ENCODE results near the gene JSRP1.

The JSRP1 gene

DNA sequence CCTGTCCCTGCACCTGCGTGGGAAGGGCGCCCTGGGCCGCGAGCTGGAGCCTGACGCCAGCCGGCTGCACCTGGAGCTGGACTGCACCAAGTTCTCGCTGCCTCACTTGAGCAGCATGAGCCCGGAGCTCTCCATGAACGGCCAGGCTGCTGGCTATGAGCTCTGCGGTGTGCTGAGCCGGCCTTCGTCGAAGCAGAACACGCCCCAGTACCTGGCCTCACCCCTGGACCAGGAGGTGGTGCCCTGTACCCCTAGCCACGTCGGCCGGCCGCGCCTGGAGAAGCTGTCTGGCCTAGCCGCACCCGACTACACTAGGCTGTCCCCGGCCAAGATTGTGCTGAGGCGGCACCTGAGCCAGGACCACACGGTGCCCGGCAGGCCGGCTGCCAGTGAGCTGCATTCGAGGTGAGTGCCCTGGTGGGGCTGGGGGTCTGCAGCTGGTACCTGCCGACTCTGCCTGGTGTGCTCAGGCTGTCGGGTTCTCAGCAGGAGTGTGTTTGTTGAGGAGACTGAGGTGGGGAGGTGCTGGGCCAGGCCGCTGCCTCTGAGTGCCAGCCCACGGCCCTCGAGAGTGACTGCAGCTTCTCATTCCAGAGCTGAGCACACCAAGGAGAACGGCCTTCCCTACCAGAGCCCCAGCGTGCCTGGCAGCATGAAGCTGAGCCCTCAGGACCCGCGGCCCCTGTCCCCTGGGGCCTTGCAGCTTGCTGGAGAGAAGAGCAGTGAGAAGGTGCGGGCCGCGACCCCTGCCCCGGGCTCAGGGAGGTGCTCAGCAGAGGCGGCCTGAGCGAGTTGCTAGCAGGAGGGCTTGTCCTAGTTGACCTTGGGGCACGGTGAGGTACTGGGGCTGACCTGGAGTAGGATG is 39.6 kb downstream of the JSRP1 start:
- DNase-seq (ENCODE audit: low read depth in 4 of 4, low spot score in 1 of 4) = no peak

DNA sequence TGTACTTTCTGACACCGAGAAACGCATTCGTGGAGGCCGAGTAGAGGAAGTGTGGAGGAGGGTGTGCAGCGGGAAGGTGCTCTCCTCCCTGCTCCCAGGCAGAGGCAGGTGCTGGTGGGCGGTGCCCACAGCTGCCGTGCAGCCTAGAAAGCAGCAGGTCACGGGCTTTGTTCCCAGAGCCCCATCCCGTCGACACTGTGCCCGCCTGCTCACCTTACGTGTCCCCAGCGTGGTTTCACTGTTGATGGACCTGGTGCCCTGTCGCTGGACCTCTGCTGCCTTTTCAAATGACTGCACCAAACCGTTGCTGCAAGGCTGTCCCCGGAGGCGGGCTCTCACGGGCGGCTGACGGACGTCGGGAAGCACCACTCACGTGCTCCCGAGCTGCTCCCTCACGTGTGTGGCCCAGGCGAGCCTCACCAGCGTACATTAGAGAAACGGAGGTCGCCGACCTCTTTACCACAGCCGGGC is 40.9 kb downstream of the JSRP1 start:
- no peak for DNase-seq (ENCODE audit: low read depth in 4 of 4, low spot score in 1 of 4)

DNA sequence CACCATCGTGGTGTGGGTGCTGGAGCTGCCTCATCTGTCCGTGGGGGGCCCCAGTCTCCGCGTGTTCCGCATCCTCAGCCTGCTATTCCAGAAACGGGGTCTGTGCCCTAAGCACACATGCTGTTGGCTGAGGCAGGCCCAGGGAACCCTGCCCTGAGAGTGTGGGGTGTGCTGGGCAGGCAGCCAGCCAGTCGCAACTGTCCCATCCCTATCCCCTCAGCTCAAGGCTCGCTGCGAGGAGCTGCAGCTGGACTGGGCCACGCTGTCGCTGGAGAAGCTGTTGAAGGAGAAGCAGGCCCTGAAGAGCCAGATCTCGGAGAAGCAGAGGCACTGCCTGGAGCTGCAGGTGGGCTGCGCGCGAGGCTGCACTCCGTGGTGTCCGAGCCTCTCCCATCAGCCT is 42.0 kb downstream of the JSRP1 start:
- DNase-seq (ENCODE audit: low read depth in 4 of 4, low spot score in 1 of 4) = no peak

DNA sequence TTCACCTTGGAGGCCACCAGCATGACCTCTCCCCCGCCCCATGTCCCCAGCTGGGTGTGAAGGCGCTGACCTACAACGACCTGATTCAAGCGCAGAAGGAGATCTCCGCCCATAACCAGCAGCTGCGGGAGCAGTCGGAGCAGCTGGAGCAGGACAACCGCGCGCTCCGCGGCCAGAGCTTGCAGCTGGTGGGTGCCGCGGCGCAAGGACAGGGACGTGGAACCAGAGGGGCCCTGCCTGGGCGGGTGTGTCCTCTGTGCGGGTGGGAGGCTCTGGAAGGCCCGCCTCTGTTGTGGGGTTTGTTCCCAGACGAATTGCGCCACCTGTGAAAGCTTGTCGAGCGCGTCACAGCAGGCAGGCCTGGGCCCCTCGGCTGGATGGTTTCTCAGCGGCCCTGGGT is 42.4 kb downstream of the JSRP1 start:
- no peak for DNase-seq (ENCODE audit: low read depth in 4 of 4, low spot score in 1 of 4)

DNA sequence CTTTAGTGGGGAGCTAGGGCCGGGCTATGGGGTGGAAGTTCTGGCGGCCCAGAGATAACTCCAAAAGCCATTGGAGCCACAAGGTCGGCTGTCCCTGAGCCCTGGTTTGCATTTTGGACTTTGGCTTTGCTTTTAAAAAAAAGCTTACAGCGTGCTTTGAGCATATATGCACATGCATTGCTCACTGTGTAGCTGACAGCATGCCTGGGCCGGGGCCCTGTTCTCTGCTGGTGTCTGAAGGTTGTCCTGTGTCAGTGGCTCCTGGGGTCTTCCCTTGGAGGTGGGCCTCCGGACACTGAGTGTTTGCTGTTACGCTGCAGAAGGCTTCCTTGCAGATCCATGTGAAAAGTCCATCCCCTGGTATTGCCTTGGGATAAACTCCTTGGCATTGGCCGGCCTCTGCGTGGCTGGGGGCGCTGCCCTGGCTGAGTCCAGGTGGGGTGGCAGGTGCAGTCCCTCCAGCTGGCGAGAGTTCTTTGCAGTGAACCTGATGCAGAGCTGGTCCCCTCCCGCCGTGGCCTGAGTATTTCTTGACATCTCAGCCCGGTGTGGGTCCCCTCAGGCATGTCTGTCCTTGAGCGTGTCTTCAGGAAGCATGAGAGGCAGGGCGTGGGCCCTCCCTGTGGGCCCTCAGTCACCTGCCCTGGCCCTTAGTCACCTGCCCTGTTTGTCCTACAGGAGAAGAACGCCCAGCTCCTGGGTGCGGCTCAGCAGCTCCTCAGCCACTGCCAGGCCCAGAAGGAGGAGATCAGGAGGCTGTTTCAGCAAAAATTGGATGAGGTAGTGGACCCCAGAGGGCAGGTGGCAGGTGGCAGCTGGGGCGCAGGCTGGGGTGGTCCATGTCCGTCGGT is 43.1 kb downstream of the JSRP1 start:
- DNase-seq (ENCODE audit: low read depth in 4 of 4, low spot score in 1 of 4) = no peak

DNA sequence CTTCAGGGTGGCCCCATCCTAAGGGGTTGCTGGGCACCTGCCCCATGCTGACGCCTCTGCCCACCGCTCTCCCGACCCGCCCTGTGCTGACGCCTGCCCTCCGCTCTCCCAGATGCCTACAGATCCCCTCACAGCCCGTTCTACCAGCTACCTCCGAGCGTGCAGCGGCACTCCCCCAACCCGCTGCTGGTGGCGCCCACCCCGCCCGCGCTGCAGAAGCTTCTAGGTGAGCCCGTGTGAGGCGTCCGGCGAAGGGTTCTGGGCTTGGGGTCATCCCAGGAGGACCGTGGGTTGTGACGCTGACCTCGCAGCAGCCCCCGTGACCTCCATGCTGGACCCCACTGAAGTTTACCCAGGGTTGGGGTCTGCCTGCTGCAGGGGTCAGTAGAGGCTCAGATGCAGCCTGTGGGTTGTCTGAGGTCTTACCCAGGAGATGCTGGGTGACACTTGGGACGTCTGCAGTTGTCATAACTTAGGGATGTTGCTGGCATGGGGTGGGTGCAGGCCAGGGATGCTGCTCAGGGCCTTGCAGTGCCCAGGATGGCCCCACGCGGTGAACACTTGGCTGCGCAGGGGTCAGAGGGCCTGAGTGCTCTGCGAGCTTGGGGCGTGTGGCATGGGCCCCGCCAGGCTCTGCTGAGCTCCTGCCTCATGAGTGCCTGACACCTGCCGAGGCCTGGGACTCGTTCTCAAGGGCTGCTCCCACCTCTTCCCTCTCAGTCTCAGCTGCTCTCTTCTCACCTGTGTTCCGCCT is 45.1 kb downstream of the JSRP1 start:
- no peak for DNase-seq (ENCODE audit: low read depth in 4 of 4, low spot score in 1 of 4)

DNA sequence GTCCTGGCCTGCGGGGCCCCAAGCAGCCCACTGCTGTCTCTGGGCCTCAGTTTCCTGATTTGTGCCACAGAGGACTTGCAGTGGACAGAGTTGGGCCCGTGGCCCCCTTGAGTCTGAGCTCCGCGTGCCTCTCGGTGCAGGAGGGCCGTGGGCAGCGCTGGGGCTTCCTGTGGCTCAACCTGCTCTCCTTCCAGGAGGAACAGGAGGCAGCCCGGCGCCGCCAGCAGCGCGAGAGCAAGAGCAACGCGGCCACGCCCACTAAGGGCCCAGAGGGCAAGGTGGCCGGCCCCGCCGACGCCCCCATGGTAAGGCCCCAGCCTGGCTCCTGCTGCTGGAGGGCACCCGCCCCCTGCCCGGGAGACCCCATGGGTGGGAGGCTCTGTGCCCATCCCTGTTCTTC is 46.0 kb downstream of the JSRP1 start:
- no peak for DNase-seq (ENCODE audit: low read depth in 4 of 4, low spot score in 1 of 4)

DNA sequence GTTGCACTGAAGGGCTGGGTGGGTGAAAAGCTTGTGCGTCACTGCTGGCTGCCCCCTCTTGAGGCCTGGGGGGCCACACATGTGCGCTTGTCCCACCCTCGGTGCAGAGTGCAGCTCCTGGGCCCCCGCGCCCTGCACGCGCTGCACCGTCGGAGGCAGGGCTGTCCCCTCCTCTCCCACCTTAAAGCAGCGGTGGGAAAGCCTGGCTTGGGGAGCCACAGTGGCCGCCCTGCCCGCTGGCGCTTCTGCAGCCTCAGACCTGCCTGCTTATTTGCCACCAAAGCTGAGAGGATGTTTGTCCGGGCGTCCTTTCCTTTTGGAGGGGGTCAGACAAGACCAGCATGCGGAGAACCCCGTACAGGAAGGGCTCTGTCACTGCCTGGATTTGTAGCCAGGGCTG is 46.8 kb downstream of the JSRP1 start:
- DNase-seq (ENCODE audit: low read depth in 4 of 4, low spot score in 1 of 4) = no peak

DNA sequence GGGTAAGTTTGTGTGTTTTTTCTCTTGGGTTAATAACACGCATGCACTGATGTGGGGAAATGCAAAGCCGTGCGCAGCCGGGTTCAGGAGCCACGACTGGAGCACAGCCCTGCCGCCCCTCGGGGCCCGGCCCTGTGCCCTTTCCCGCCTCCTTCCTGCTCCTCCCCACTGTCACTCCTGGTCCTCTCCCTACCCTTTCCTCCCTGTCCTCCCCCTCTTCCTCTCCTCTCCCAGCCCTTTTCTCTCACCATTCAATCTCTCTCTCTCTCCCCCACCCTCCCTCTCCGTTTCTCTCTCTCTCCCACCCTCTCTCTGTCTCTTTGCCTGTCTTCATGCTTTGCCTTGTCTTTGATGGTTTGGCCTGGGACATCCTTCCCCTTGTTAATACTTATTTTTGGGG is 47.2 kb downstream of the JSRP1 start:
- no peak for DNase-seq (ENCODE audit: low read depth in 4 of 4, low spot score in 1 of 4)

DNA sequence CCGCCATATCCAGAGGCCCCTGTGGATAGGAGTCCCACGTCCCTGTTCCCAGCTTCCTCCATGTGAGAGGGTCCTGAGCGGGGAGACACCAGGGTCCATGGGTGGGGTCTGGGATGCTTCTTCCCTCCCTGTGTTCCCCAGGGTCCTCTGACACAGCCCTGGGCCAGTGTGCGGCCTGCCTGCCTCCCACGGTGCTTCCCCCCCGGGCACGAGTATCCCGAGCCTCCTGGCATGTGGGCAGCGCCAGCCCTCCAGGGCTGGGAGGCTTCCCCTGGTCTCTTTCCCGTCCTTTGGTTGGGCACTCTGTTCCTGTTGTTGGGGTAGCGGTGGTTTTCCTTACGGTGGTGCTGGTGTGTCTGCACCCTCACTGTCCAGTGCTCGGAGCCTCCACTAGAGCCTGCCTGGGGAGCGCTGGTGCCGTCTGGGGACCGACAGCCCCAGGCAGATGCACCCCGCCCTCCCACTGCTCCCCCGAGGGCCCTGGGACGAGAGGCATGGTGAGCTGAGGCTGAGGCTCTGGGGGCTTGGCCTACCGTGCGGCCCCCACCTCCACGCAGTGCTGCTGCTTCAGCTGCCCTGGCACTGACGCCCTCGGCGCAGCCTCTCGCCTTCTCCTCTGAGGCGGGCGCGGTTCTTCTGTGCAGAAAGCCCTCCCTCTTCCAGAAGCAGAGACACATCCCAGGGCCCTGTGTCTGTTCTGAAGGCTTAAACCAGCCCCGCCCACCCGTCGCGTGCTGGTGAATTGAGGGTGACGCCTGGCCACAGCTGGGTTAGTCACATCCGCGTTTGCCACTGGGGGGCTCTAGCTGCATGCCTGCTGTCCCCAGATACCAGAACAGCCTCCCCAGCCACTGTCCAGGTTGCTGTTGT is 48.0 kb downstream of the JSRP1 start:
- no peak for DNase-seq (ENCODE audit: low read depth in 4 of 4, low spot score in 1 of 4)

DNA sequence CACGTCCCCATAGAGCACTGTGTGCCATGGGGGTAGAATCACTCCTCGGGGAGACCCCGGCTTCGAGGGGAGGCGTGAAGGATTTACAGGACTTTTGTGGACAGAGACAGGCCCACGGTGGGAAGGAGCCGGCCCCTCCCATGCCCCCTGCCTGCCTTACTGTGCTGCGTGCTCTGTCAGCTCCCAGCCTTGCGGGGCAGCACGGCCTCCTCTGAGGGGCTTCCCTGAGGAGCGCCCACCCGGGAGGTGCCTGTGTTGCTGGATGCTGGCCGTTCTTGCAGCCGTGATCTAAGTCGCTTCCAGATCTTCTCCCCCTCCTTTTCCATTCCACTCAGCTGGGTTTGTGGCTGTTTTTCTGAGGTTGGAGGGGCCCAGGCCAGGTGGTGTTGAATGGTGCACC is 49.2 kb downstream of the JSRP1 start:
- DNase-seq (ENCODE audit: low read depth in 4 of 4, low spot score in 1 of 4) = no peak

DNA sequence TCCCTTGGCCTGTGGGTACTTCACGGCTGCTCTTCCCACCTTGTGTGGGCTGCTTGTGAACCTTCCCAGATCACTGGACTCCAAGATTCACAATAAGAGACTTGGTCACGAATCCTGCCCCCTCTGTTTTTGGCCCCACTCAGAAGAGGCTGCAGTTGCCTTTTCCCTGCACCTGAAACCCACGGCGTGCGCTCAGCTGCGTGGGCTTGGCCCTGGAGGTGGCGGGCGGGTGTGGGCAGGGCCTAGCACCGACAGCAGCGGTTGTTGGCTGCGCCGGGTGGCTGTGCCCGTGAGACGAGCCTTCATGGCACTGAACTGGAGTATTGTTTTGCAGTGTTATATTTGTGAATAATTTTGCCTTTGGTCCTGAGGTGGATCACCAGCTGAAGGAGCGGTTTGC is 53.9 kb downstream of the JSRP1 start:
- DNase-seq (ENCODE audit: low read depth in 4 of 4, low spot score in 1 of 4) = no peak

All from stimulated activated CD4-positive, alpha-beta T cell treated with anti-CD3 and anti-CD28 coated beads, Interleukin-1b, Interleukin-23, amount 100 ng/mL, for 24 hours (primary cell).